A549 treated with GW870086 at 1 μM for 4 hours (cell line): Measurements from ENCODE around the gene GPRIN2. TPM values are rescaled to one million over a fixed set of nuclear protein-coding genes. Genes with fewer than 3 reads are reported as not detected.

Experiments used
- total RNA-seq: library from RNA; stranded (reverse); fragments of 200-300 nt; extraction: Qiagen RNA extraction; gene quantifications from 5 replicates; pipeline ENCODE4 v1.2.3, GENCODE V29; 2022; ENCODE audit warnings: low read depth

GPRIN2 gene
- 30.6 to 40.9 TPM (median 37.8 TPM) in 5 replicates for total RNA-seq

GRCh38 chr10:46556515-46557318, at the start of gene GPRIN2:
Gene GPRIN2 (minus strand): TSS chr10:46556658. CDS start chr10:46550736, 5,922 bp downstream.

GRCh38 chr10:46578474-46579178, 22.2 kb upstream of the GPRIN2 start, which contains the start of gene SYT15:
Gene SYT15 (plus strand): TSS chr10:46579128. CDS start chr10:46579169, 41 bp downstream.

Other genes with a start within 250 kb of the GPRIN2 start
- 91.6 to 129 TPM (median 112 TPM) in 5 replicates for gene ANXA8L1, start 180.9 kb downstream of the GPRIN2 start, total RNA-seq
- gene NPY4R, start 90.7 kb downstream of the GPRIN2 start, total RNA-seq = 28.0 to 43.1 TPM (median 39.2 TPM) in 5 replicates
- 1.6 to 3.3 TPM (median 2.7 TPM) in 5 replicates for gene SYT15, start 22.5 kb upstream of the GPRIN2 start, total RNA-seq